ENCODE results near the gene PMEPA1.

PMEPA1 gene

DNA sequence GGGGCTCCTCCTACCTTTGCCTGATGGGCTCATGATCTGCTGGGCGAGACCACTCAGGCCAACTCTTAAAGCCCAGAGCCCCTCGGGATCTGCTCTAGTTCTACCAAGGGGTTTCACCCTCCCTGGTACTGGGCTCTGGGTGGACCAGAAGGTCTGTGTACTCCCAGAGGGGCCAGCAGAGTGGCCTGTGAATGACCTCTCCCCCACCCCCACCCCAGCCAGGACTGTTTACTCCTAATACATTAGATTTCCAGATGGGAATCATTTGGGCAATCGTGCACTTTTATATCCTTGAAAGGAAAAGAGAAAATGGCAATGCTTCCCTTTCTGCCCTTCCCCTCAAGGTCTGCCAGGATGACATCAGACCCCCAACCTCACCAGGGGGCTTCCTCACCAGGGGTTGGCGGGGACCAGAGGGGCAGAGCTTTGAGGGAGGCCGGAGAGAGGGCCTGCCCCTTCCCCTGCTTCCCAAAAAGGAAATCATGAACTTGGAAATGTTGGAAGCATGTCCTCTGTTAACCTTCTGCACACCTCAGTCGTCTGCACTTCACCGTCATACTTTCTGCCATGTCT is 37.1 kb upstream of the PMEPA1 start:
- Histone ChIP-seq H3K4me3 (ENCODE audit: low read length) (no peak overlapping the region), H3K4me1 (ENCODE audit: control insufficient read depth, low read length) (peaks cover 7% of the 10 kb centered on the region; the same call in 1 of the 2 replicates), H3K4me2 (ENCODE audit: low read length) (no peak overlapping the region), H3F3A (ENCODE audit: control insufficient read depth, insufficient read depth) (no peaks in the 10 kb centered on the region), H3K9me2 (replicated peaks; ENCODE audit: control insufficient read depth, low read length) (no peaks in the 10 kb centered on the region), H3K79me2 (ENCODE audit: control insufficient read depth, low read length) (no peaks in the 10 kb centered on the region), H3K27me3 (ENCODE audit: control insufficient read depth, low read length) (peaks cover 43% of the 10 kb centered on the region), H3K36me3 (ENCODE audit: control insufficient read depth, low read length) (no peaks in the 10 kb centered on the region), H4K20me1 (ENCODE audit: control insufficient read depth, insufficient read depth, low read depth, low read length) (no peaks in the 10 kb centered on the region), H3K27ac (ENCODE audit: low read depth, low read length) (no peak overlapping the region), H3K9me3 (ENCODE audit: control insufficient read depth, insufficient read depth, low read length) (no peaks in the 10 kb centered on the region)
- no peak for TF ChIP-seq CTCF (IDR thresholded peaks at IDR 0.05; ENCODE audit: low read depth, low read length, poor library complexity, severe bottlenecking)
- TF ChIP-seq EZH2phosphoT487 (IDR thresholded peaks at IDR 0.05; ENCODE audit: borderline replicate concordance, low read length), result no peak

DNA sequence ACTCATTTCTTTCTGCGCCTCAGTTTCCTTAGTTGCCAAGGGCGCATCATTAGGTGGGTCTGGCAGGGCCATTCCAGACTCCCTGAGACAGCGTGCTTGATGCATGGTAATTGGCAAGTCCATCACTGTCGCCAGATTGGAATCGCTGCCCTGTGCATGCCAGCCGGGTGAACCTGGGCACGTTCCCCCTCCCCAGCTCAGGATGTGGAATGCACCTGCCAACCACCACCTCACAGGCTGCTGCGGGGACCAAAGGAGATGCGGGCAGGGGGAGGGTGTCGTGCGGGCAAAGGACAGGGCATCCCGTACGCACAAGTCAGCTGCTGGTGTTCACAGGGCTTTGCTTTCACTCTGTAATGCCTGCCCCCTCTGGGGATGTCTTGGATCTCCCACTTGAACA is 36.4 kb upstream of the PMEPA1 start:
- Histone ChIP-seq H3K79me2 (ENCODE audit: control insufficient read depth, low read length) (no peaks in the 10 kb centered on the region), H3K27ac (ENCODE audit: low read depth, low read length) (no peak overlapping the region), H3F3A (ENCODE audit: control insufficient read depth, insufficient read depth) (no peaks in the 10 kb centered on the region)

DNA sequence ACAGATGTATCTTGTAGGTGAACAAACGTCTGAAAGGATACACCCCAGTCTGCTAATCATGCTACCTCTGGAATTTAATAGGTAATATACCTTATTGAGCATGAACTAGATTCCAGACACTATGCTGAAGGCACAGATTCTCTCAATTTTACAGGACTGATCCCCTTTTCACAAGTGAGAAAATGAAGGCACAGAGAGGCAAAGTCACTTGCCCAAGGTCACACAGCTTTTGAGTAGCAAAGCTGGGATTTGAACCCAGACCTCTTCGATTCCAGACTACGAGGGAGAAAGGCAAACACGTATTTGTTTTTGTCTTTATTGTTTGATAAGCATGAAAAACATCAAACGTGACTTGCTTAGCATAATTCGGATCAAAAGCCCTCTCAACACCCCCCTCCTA is 34.4 kb upstream of the PMEPA1 start:
- Histone ChIP-seq H3K27ac (ENCODE audit: low read depth, low read length) (no peak overlapping the region), H3K79me2 (ENCODE audit: control insufficient read depth, low read length) (no peaks in the 10 kb centered on the region), H4K20me1 (ENCODE audit: control insufficient read depth, insufficient read depth, low read depth, low read length) (no peaks in the 10 kb centered on the region), H3K4me3 (ENCODE audit: low read length) (no peak overlapping the region), H3K27me3 (ENCODE audit: control insufficient read depth, low read length) (peaks cover 27% of the 10 kb centered on the region), H3K9me2 (replicated peaks; ENCODE audit: control insufficient read depth, low read length) (no peaks in the 10 kb centered on the region), H3F3A (ENCODE audit: control insufficient read depth, insufficient read depth) (no peaks in the 10 kb centered on the region), H3K4me1 (ENCODE audit: control insufficient read depth, low read length) (peaks cover 7% of the 10 kb centered on the region; the same call in 1 of the 2 replicates), H3K9me3 (ENCODE audit: control insufficient read depth, insufficient read depth, low read length) (no peaks in the 10 kb centered on the region), H3K36me3 (ENCODE audit: control insufficient read depth, low read length) (no peaks in the 10 kb centered on the region), H3K4me2 (ENCODE audit: low read length) (no peak overlapping the region)
- TF ChIP-seq EZH2phosphoT487 (IDR thresholded peaks at IDR 0.05; ENCODE audit: borderline replicate concordance, low read length), result no peak
- no peak for TF ChIP-seq CTCF (IDR thresholded peaks at IDR 0.05; ENCODE audit: low read depth, low read length, poor library complexity, severe bottlenecking)

More for the DNA sequence above, 36.4 kb upstream of the PMEPA1 start:
- no peaks in the 10 kb centered on the region for H3K36me3 ChIP-seq (ENCODE audit: control insufficient read depth, low read length)
- H3K27me3 ChIP-seq (ENCODE audit: control insufficient read depth, low read length), result peaks cover 40% of the 10 kb centered on the region
- H4K20me1 ChIP-seq (ENCODE audit: control insufficient read depth, insufficient read depth, low read depth, low read length), result no peaks in the 10 kb centered on the region
- no peaks in the 10 kb centered on the region for H3K9me2 ChIP-seq (replicated peaks; ENCODE audit: control insufficient read depth, low read length)
- no peak overlapping the region for H3K4me3 ChIP-seq (ENCODE audit: low read length)
- H3K4me2 ChIP-seq (ENCODE audit: low read length), result no peak overlapping the region
- TF ChIP-seq CTCF (IDR thresholded peaks at IDR 0.05; ENCODE audit: low read depth, low read length, poor library complexity, severe bottlenecking) (no peak), EZH2phosphoT487 (IDR thresholded peaks at IDR 0.05; ENCODE audit: borderline replicate concordance, low read length) (no peak)
- H3K4me1 ChIP-seq (ENCODE audit: control insufficient read depth, low read length), result peaks cover 7% of the 10 kb centered on the region; the same call in 1 of the 2 replicates
- H3K9me3 ChIP-seq (ENCODE audit: control insufficient read depth, insufficient read depth, low read length), result no peaks in the 10 kb centered on the region
